Measurements from ENCODE around the gene LRP6. TPM values are rescaled to one million over a fixed set of nuclear protein-coding genes. Genes with fewer than 3 reads are reported as not detected.

Gene LRP6

DNA sequence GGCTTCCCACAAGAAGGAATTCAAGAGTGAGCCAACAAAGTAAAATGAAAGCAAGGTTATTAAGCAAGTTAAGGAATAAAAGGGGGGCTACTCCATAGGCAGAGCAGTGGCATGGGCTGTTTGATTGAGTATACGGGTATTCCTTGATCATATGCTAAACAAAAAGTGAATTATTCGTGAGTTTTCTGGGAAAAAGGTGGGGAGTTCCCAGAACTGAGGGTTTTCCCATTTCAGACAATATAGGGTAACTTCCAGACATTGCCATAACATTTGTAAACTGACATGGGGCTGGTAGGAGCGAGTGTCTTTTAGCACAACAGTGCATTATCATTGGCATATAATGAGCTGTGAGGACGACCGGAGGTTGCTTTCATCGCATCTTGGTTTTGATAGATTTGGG lies 198.1 kb downstream of the LRP6 start:
- WGBS, 2 donors (ENCODE audit: extremely low coverage in 2 of 2, insufficient read length in 2 of 2, insufficient replicate concordance in 1 of 2) = no CpG with 5 or more reads among the region's 6 CpGs
- no peak overlapping the region for H3K14ac ChIP-seq (ENCODE audit: low read length)
- no peak overlapping the region for H3K4ac ChIP-seq (ENCODE audit: low read length)
- no peak overlapping the region for H4K91ac ChIP-seq (ENCODE audit: low read depth, low read length, poor library complexity)
- H2BK15ac ChIP-seq (ENCODE audit: low read length) = no peak overlapping the region
- no peaks in the 10 kb centered on the region for H3K79me1 ChIP-seq (ENCODE audit: low read depth, low read length)
- no peak overlapping the region for H2AFZ ChIP-seq (ENCODE audit: low read length)
- H3K4me2 ChIP-seq (ENCODE audit: insufficient read depth, low read length, poor library complexity, severe bottlenecking) = no peak overlapping the region
- no peaks in the 10 kb centered on the region for H3K27me3 ChIP-seq (ENCODE audit: control insufficient read depth in 3 of 3, insufficient read depth in 3 of 3, low read depth in 1 of 3, low read length in 3 of 3)
- no peak overlapping the region for H2BK12ac ChIP-seq (ENCODE audit: low read length)
- H3K9me3 ChIP-seq (replicated peaks in 1 of 2; ENCODE audit: control insufficient read depth in 2 of 2, insufficient read depth in 1 of 2, low read depth in 1 of 2, low read length in 2 of 2) = no peaks in the 10 kb centered on the region
- H3K4me1 ChIP-seq (ENCODE audit: control insufficient read depth in 2 of 2, insufficient read depth in 1 of 2, low read depth in 1 of 2, low read length in 2 of 2) = no peaks in the 10 kb centered on the region
- no peaks in the 10 kb centered on the region for H3K36me3 ChIP-seq (replicated peaks in 1 of 2; ENCODE audit: control insufficient read depth in 2 of 2, insufficient read depth in 2 of 2, low read length in 2 of 2)
- H3K4me3 ChIP-seq (ENCODE audit: low read length in 2 of 2) = no peak overlapping the region
- no peak overlapping the region for H3K18ac ChIP-seq (ENCODE audit: low read length)
- H3K23ac ChIP-seq (ENCODE audit: low read depth, low read length, poor library complexity) = no peak overlapping the region
- H4K8ac ChIP-seq (ENCODE audit: low read depth, low read length) = no peak overlapping the region
- H2BK5ac ChIP-seq (ENCODE audit: low read length) = no peak overlapping the region
- H2BK120ac ChIP-seq (ENCODE audit: low read depth, low read length) = no peak overlapping the region
- no peak overlapping the region for H3K27ac ChIP-seq (replicated peaks; ENCODE audit: low read length)
- no peak overlapping the region for H2AK5ac ChIP-seq (ENCODE audit: low read depth, low read length)
- H3K9ac ChIP-seq (ENCODE audit: low read depth, low read length, poor library complexity) = no peak overlapping the region
- DNase-seq (ENCODE audit: low spot score) = no peak

Small RNA genes lying within 50 kb of the gene (small RNA-seq; reads per million reads assigned to genes)
- gene RNU6-318P (ENCODE audit: insufficient read depth) = not detected
- not detected for gene RNU6-545P (ENCODE audit: insufficient read depth)

Data from neuronal stem cell (in vitro differentiated cells).